ENCODE data around the gene RAB6B. TPM values are rescaled to one million over a fixed set of nuclear protein-coding genes. Genes with fewer than 3 reads are reported as not detected.

The RAB6B gene
- total RNA-seq, 6 experiments from 2014 or later = 1.6 to 5.4 (median 2.1) TPM

DNA sequence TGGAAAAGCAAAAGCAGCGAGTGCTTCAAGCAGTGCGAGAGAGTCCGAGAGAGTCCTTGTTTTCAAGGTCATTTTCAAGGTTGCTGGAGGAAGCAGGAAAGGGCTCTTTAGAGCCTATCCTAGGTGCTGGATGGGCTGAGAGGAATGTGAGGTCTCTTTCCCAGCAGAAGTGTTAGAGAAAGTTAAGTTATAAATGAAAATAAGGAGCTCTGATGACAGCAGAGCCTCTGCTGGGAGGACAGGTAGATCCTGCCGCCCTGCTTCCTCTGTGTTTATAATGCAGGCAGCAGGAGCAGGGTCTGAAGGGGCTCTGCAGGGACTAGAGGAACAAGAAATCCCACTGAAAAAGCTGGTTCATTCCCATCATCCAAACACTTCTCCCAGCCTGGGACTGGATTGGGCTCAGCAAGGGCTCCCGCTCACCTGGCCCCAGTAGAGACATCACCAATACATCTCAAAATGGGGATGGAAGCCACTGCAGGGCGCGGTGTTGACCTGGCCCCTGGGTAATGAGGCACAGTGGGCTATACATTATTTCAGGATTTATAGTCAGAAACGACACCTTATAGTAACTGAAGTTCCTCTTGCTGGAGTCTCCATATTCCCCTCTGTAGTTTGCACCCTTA, 41.5 kb upstream of the RAB6B start:
- Mint-ChIP-seq H3K27me3 (ENCODE audit: insufficient read depth) (peaks cover 33% of the 10 kb centered on the region), H3K4me1 (ENCODE audit: low read depth) (peaks cover 20% of the 10 kb centered on the region)
- TF ChIP-seq, protein P1, sequence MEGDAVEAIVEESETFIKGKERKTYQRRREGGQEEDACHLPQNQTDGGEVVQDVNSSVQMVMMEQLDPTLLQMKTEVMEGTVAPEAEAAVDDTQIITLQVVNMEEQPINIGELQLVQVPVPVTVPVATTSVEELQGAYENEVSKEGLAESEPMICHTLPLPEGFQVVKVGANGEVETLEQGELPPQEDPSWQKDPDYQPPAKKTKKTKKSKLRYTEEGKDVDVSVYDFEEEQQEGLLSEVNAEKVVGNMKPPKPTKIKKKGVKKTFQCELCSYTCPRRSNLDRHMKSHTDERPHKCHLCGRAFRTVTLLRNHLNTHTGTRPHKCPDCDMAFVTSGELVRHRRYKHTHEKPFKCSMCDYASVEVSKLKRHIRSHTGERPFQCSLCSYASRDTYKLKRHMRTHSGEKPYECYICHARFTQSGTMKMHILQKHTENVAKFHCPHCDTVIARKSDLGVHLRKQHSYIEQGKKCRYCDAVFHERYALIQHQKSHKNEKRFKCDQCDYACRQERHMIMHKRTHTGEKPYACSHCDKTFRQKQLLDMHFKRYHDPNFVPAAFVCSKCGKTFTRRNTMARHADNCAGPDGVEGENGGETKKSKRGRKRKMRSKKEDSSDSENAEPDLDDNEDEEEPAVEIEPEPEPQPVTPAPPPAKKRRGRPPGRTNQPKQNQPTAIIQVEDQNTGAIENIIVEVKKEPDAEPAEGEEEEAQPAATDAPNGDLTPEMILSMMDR (IDR thresholded peaks at IDR 0.05) = no peak

DNA sequence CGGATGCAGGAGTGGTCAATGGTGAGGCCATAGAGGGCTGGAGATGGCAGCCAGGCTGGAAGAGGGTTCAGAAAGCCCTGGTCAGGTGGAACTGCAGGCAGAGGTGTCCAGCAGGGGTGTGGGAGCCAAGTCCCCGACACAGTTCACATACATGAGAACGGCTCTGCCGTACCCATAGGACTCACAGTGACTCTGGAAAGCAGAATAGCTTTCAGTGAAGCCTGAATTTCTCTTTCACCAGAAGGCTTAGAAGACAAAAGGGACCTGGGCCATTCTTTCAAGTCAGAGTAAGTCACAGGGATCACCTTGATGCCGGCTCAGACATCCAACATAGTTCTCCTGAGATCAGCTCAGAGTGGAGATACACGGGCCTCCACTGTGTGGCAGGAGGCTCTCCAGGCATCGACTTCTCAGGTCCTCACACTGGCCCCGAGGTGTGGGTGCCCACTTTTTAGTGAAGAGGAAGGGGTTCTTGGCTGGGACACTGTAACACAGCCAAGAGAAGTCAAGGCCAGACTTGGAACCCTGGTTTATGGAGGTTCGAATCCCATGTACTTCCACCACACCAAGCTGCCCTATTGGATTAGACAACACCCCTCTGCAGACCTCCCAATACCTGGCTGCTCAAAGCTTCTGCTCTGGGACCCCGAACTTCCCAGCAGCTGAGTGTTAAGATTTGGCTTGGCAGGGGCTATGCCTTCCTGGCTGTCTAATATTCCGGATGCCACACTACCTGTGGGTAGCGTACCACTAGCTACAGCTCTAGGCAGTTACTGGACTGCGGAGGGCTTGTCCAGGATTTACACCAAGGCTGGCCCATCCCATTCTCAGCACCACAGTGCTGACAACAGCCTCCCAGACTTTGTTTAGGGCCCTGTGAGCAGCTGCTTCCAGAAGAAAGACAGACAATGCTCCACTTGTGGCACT, 40.4 kb upstream of the RAB6B start:
- Mint-ChIP-seq H3K36me3 (ENCODE audit: low read depth) (no peaks in the 10 kb centered on the region; the same call in 1 of the 2 replicates), H3K27me3 (ENCODE audit: insufficient read depth) (peaks cover 33% of the 10 kb centered on the region), H3K27ac (no peak overlapping the region), H3K9me3 (no peaks in the 10 kb centered on the region), H3K4me3 (no peak overlapping the region), H3K4me1 (ENCODE audit: low read depth) (peaks cover 13% of the 10 kb centered on the region)
- TF ChIP-seq, protein P1 (IDR thresholded peaks at IDR 0.05) = no peak
- no peak for DNase-seq

More for the DNA sequence above, 41.5 kb upstream of the RAB6B start:
- Mint-ChIP-seq H3K27ac (no peak overlapping the region), H3K9me3 (no peaks in the 10 kb centered on the region), H3K36me3 (ENCODE audit: low read depth) (no peaks in the 10 kb centered on the region; the same call in 1 of the 2 replicates), H3K4me3 (no peak overlapping the region)
- DNase-seq = no peak

DNA sequence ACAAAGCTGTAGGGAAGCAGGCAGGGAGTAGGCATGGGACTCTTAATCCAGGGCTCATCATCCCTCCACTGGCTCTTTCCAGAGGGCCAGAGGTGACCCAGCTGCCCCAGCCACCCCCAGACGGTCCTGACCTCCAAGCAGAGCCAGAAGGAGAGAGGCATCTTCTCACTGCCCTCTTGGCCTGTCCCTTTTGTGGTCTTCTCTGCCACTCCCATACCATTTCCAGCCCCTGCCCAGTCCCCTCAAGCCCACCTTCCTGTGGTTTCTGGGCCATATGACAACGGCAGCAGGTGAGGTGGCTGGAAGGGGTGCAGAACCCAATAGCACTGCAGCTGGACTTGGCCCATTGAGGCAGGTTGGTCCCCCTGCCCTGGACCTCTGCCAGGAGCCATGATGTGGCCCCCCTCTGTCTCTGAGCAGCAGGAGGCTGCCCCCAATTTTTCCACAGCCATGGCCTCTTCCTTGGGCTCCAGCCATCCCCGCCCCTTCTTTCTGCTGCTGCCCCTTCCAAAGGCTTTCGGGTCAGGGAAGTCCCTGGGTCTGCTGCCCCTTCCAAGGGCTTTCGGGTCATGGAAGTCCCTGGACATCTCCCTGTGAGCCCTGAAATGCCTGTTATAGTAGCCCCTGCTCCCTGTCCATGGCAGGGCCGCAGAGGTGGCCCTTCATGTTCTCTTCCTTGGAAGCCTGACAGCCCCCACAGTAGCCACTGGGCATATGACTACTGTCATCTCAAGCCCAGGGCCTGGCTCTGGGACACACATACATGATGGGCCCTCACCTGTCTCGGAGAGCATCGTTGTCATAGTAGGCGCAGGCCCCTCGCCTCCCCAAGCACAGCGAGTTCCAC, 39.5 kb upstream of the RAB6B start:
- Mint-ChIP-seq H3K27me3 (ENCODE audit: insufficient read depth) (peaks cover 26% of the 10 kb centered on the region), H3K27ac (no peak overlapping the region), H3K36me3 (ENCODE audit: low read depth) (no peaks in the 10 kb centered on the region), H3K9me3 (no peaks in the 10 kb centered on the region), H3K4me1 (ENCODE audit: low read depth) (peaks cover 13% of the 10 kb centered on the region), H3K4me3 (no peak overlapping the region)
- DNase-seq = no peak
- TF ChIP-seq, protein P1 (IDR thresholded peaks at IDR 0.05) = no peak

DNA sequence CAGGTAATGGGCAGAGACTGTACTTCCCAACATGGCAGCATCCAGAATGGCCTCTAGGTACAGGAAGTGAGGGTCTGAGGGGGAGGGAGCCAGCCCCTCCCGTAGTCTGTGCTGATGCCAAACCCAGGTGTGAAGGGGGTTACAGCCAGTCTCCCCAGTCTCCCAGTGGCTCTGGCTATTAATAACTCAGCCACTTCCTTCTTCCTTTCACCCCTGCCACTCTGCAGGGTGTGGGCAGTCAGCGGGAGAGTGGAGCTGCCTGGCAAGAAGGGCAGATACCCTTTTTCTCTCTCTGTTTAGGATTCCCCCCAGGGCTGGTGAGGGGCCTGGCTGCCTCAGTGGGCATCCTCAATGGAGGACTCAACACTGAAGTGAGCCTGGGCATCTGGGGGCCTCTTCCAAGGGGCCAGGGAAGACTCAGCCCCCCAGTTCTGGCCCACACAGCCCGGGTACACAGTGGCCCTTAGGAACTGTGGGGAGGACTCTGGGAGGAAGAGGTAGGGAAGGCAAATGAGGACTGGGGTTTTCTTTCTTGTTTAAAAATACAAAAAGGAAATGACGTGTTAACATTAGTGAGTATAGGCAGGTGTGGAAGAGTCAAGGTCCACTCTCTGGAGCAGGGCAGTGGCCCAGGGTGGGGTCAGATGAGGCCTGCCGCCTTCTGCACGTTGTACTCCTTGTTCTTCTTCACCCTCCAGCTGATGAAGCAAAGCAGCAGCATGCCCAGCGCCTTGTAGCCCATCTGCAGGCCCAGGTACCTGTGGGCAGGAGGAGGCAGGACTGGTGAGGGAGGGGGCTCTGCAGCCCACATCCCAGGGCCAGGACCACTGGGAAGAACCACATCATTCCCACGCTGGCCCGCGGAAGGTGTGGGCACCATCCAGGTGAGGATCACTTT, 38.6 kb upstream of the RAB6B start:
- peaks cover 19% of the 10 kb centered on the region for H3K27me3 Mint-ChIP-seq (ENCODE audit: insufficient read depth)
- TF ChIP-seq, protein P1 (IDR thresholded peaks at IDR 0.05) = no peak
- H3K9me3 Mint-ChIP-seq = no peaks in the 10 kb centered on the region
- no peak overlapping the region for H3K4me3 Mint-ChIP-seq
- H3K36me3 Mint-ChIP-seq (ENCODE audit: low read depth) = no peaks in the 10 kb centered on the region
- no peak overlapping the region for H3K27ac Mint-ChIP-seq
- no peak for DNase-seq
- peaks cover 13% of the 10 kb centered on the region for H3K4me1 Mint-ChIP-seq (ENCODE audit: low read depth)

All from HFFc6 (cell line).